Retina (tissue), 1 donor: ENCODE results near the gene TAAR6.
"Not testable (repeated sequence)": the region's sequence is repeated elsewhere in the genome, so short reads cannot be mapped to it uniquely, and the experiment has no call there.

Experiments
- DNase-seq: peaks from one replicate; pipeline ENCODE4 v3.0.0-alpha.2; 2016

Gene TAAR6, protein sequence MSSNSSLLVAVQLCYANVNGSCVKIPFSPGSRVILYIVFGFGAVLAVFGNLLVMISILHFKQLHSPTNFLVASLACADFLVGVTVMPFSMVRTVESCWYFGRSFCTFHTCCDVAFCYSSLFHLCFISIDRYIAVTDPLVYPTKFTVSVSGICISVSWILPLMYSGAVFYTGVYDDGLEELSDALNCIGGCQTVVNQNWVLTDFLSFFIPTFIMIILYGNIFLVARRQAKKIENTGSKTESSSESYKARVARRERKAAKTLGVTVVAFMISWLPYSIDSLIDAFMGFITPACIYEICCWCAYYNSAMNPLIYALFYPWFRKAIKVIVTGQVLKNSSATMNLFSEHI

GRCh38 chr6:132570221-132570777 is at the start of gene TAAR6:
TSS of gene TAAR6 (plus strand) at chr6:132570322. CDS start at chr6:132570322, 0 bp downstream.
- DNase-seq, result no peak

- no peak for DNase-seq
Observed at GRCh38 chr6:132520953-132521352, 49.2 kb upstream of the TAAR6 start.

DNA sequence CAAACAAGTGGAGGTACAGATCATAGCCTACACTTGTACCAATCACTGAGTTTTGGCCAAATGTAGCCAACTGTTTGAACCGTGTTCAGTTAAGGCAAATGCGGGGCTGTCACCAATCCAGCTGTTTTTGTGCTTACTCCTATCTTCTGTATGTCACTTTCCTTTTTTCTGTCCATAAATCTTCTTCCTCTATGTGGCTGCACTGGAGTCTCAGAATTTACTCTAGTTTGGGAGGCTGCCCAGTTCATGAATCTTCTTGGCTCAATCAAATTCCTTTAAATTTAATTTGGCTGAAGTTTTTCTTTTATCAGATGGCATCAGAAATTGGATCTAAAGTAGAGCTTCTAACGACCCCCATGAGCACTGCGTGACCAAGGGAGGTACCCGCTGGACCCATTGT is 45.5 kb upstream of the TAAR6 start:
- DNase-seq, result no peak

GRCh38 chr6:132525866-132526265 is 44.3 kb upstream of the TAAR6 start:
- DNase-seq, result no peak

DNA sequence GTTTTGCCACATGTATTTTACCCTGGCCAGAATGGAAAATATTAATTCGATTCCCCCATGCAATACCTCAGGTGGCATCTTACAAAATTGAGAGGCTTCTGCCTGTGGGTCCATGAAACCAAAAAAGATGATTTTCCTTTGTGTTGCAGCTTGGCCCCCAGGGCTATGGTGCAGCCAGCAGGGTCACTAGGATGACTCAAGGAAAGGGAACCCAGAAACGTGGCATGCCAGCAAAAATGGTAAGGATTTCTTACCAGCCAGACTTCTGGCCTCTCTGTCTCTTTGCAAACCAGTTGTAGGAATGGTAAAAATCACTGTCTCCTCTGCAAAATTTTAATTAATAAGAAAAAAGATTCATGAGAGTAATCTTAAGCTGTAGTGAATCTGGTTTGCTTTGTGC is 43.7 kb upstream of the TAAR6 start:
- no peak for DNase-seq

GRCh38 chr6:132527791-132528190 is 42.3 kb upstream of the TAAR6 start:
- DNase-seq, result no peak

DNA sequence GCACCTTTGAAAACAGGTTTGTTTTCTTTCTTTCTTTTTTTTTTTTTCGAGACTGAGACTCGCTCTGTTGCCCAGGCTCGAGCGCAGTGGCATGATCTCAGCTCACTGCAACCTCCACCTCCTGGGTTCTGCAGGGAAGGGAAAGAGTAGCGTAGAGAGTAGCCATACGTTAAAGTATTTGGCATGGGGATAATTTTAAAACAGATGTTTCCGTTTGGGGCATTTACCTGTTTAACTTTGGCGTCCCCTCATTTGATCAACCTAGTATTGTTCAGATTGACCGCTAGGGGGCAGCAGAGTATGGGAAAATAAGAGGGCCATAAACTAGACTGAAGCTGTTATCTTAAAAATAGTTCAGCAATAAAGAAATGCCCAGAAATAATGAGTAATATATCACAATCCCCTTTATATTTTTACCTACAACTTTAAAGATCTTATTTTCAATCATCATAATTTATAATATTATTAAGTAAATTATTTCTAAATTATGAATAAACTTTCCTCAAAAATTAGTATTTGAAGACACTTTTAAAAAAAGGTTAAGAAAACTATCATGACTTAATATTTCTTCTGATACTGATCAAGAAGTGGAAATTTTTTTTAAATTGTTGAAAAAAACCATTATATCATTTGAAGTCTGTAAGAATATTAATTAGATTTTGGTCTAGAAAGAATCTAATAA is 39.7 kb upstream of the TAAR6 start:
- DNase-seq, result peak; percentile 45

DNA sequence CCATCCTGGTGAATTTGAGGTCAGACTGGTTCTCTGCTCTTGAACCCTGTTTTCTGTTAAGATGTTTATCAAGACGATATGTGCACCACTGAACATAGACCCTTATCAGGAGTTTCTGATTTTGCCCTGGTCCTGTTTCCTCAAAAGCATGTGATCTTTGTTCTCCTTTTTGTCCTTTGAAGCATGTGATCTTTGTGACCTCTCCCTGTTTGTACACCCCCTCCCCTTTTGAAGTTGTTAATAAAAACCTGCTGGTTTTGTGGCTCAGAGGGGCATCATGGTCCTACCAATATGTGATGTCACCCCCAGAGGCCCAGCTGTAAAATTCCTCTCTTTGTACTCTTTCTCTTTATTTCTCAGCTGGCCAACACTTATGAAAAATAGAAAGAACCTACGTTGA is 35.6 kb upstream of the TAAR6 start:
- not testable (repeated sequence) for DNase-seq

- no peak for DNase-seq
Observed at GRCh38 chr6:132537145-132537544, 33.0 kb upstream of the TAAR6 start.

- no peak for DNase-seq
Observed at GRCh38 chr6:132537977-132538376, 32.1 kb upstream of the TAAR6 start, which contains the start of gene TAAR9. TSS of gene TAAR9 (plus strand) at chr6:132538277. CDS start at chr6:132538290, 13 bp downstream.

DNA sequence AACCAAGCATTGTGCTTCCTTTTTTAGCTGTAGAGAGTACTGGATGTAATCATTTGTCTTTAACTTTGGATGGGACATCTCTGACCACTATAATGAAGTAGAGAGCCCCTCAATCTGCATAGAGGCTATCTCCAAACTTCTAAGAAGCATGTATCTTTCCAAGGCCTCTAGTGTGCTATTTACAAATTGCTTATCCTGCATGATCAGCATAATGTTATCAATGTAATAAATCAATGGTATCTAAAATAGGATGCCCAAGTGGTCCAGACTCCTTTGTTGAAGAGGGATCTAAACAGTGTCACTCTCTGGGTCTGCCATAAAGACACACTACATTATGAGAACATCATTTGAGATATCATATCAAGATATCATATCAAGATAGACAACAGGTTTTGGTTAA is 25.3 kb upstream of the TAAR6 start:
- DNase-seq, result no peak

DNA sequence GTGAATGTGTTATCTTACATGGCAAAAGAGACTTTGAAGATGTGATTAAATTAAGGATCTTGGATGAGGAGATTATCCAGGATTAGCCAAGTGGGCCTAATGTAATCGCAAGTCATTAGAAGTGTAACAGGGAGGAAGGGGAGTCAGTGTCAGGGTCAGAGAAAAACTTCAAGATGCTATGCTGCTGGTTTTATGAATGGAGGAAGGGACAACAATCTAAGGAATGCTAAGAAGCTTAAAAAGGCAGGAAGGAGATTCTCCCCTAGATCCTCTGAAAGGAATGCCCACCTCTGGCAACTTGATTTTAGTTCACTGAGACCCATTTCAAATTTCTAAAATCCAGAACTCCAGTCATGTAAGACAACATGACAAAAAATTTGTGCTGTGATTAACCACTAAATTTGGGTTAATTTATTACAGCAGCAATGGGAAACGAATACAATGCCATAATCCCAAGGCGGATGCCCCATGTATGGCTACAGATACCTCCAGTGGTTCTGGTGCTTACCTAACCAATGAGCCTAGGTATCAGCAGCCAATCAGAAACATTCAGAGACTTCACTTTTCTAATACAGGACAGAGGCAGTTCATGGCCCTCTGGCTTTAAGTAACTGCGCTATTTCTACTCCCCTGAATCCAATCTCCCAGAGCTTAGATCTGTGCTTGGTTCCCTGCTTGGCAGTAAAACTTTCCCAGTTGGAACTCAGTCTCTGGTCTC is 21.2 kb upstream of the TAAR6 start:
- DNase-seq, result no peak

DNA sequence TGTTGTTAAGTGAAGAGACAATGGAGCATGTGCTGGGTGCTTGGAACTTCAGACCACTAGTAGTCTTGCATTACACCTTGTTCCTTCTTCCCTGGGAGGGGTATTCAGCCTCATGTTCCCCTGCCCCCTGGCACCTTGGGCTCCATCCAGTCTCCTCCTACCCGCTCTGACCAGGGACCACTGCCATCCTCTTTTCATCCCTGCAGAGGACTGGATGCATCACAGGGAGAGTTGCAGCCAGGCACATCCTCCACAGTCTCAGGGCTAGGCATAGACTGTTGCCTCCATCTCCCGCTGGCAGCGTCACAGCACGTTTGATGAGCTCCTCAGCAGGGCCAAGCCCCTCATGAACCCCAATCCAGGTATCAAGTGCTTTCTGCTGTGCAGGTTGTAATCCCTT is 18.9 kb upstream of the TAAR6 start:
- no peak for DNase-seq

DNA sequence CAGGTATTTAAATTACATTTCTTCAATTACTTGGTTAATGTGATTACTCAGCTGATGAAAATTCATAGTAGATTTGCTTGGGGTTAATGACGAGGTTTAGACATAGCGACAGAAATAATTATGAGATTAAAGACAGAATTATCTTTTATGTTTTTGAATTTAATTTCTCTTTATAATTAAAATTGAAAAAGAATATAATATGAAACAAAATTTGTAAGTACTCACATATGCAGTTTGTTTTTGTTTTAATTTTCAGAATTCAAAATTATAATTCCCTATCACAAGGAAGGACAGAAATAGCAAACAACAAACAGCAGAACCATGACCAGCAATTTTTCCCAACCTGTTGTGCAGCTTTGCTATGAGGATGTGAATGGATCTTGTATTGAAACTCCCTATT is 17.8 kb upstream of the TAAR6 start, which contains the start of gene TAAR8:
Gene TAAR8 (plus strand): TSS at position 301 of the 400 bp plus-strand sequence. CDS start 21 bp downstream, at position 322.
- no peak for DNase-seq

- DNase-seq, result not testable (repeated sequence)
Observed at GRCh38 chr6:132560087-132560486, 10.0 kb upstream of the TAAR6 start.

DNA sequence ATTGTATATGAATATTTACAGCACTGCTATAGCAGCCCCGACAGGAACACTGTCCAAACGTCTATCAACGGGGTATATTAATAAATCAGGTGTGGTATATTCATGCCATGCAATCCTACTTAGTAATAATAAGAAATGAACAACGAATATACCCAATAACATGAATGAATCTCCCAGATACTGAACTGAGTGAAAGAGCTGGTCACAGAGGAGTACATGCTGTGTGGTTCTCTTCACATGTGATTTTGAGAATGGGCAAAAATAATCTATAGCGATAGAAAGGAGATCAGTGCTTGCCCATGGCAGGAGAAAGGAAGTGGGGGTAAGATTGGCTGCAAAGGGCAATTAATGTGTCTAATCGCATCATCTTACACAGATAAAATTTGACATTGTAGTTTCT is 3.7 kb upstream of the TAAR6 start:
- no peak for DNase-seq

GRCh38 chr6:132567566-132567965 is 2.6 kb upstream of the TAAR6 start:
- DNase-seq, result peak; percentile 55

DNA sequence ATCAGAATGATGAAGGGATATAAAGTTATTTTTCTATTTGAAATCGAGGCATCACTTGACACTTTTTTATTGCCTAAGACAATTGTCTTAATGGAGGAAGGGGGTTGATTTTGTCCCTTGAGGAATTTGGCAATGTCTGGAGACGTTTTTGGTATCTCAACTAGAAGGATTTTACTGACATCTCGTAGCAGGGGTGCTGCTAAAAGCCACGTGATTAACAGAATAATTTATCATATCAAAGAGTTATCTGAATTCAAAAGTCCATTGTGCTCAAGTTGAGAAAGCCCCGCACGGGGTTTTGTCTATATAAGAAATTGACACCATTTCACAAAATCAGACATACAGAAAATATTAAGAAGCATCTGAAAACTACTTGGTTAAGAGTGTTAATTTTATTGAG is 1.5 kb upstream of the TAAR6 start:
- peak; percentile 27 for DNase-seq

DNA sequence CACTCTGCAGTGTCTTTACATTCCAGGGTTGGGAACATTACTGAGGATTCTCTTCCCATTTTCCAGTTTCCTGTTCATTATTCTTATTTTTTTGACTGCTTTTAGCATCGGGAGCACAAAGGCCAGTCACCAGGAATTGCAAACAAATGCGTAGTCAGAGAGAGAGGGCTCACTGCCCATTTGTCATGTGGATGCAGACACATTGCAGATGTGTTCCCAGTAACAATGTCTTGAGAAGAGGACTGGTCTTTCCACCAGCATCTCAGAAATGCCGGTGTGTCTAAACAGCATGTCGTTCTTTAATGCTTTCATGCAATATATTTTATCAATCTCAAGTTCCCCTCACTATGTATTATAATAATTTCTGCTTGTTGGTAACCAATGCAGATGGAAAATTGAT is 952 bp upstream of the TAAR6 start:
- DNase-seq, result no peak

DNA sequence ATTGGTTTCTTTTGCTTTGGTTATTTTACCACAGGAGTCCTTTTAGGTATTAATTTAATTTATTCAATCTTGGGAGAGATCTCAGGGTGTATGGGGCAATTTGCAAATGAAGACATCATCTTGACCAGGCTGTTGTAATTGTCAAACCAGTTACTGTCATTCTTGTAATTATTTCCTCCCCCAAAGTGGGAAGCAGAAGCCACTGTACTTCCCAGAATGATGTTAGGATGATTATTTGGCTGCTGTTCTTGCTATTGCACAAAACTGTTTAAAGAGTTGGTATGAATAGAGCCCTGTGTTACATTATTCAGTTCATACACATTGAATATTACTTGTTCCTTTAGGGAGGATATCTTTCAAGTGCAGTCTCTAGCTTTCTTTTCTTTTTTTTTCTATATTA is 1.7 kb downstream of the TAAR6 start:
- DNase-seq, result no peak

DNA sequence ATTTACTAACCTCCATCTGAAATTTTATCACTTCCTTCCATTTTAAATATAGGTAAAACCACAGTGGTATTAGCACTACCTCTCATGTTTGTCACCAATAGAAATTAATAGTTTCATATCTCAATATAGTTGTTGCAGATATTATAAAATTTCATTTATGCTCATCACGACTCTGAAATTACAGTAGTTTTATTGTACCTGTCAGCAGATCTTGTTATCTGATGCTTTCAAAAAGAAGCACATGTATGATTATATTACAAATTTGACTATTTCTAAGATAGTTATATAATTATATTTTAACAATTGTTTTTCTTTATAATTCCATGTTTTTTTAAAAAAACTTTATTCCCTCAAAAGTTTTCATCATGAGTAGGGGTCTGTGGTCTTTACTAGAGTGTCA is 14.6 kb downstream of the TAAR6 start:
- no peak for DNase-seq

DNA sequence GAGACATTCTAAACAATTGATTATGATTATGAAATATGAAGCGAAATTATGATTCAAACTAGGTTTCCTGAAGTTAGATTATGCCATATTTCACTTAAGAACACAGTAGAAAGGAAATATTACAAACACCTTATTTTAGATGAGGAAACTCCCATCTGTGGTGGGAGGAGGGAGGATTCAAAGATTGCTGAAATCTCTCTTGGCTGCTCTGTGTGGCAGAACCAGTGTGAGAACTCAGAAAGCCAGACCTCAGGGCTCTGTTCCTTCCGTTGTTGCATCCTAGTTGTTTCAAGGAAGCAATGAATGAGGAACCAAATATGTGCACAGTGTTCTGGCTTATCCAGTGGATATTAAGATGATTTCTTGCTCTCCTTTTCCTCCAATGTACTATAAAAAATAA is 17.3 kb downstream of the TAAR6 start:
- no peak for DNase-seq

GRCh38 chr6:132589454-132589853 is 19.3 kb downstream of the TAAR6 start, which contains the start of gene TAAR5:
TSS of gene TAAR5 (minus strand) at chr6:132589741. CDS start at chr6:132589686, 55 bp downstream.
- DNase-seq, result no peak
